ENCODE results near the gene C4orf50. TPM values are rescaled to one million over a fixed set of nuclear protein-coding genes. Genes with fewer than 3 reads are reported as not detected.

C4orf50 gene
- total and polyA plus RNA-seq, 10 of the 15 experiments (the other 5 are each of a cell fraction or from before 2014, with no cell fraction given): 0.04 to 0.09 (median 0.05) TPM; not detected in 3

- no TSS peak for BruUV-seq (replicated peaks)
Observed at GRCh38 chr4:5925419-5926200, 92.6 kb downstream of the C4orf50 start.

More at GRCh38 chr4:5925419-5926200, 92.6 kb downstream of the C4orf50 start:
- no peaks in the 10 kb centered on the region for H3K36me3 ChIP-seq (ENCODE audit: control insufficient read depth in 2 of 2, insufficient read depth in 2 of 2, low read length in 1 of 2)
- H3K9me3 ChIP-seq (replicated peaks; ENCODE audit: control insufficient read depth, insufficient read depth, low read length): no peaks in the 10 kb centered on the region
- intact Hi-C loops (cut with micrococcal nuclease; ENCODE audit: unreplicated experiment): no loop called here
- POLR2A ChIA-PET: no interaction called here
- H3K79me2 ChIP-seq (ENCODE audit: control insufficient read depth, insufficient read depth, low read length): no peaks in the 10 kb centered on the region
- 41% methylated on average over 16 of the region's 16 CpGs for WGBS (ENCODE audit: insufficient coverage, insufficient replicate concordance, low lambda C conversion rate, missing lambda C conversion rate)
- no peak overlapping the region for H3K4me3 ChIP-seq
- SMC1A ChIA-PET (ENCODE audit: uncharacterized antibody, unreplicated experiment): no interaction called here
- H3K27ac ChIP-seq (ENCODE audit: control insufficient read depth, insufficient read depth): no peak overlapping the region
- FAIRE-seq (no peak), ATAC-seq (no peak), DNase-seq (ENCODE audit: low read depth, low spot score) (no peak)
- in situ Hi-C loops (cut with MboI): no loop called here
- H4K20me1 ChIP-seq (ENCODE audit: control insufficient read depth, insufficient read depth): no peaks in the 10 kb centered on the region
- no peak for TF ChIP-seq MTA3 (IDR thresholded peaks at IDR 0.05; ENCODE audit: borderline replicate concordance, low read length)
- no peak for TF ChIP-seq CBX5 (IDR thresholded peaks at IDR 0.05; ENCODE audit: low read depth)
- TF ChIP-seq PML (IDR thresholded peaks at IDR 0.05; ENCODE audit: low read length): no peak
- TF ChIP-seq PAX5 (IDR thresholded peaks at IDR 0.05; ENCODE audit: borderline replicate concordance, low read depth, low read length): no peak
- TF ChIP-seq WRNIP1 (IDR thresholded peaks at IDR 0.05; ENCODE audit: borderline replicate concordance, low read depth, low read length): no peak
- TF ChIP-seq ATF2 (IDR thresholded peaks at IDR 0.05; ENCODE audit: low read length): no peak
- no peak for TF ChIP-seq STAT3 (IDR thresholded peaks at IDR 0.05; ENCODE audit: low read depth, low read length)
- TF ChIP-seq CHD1 (IDR thresholded peaks at IDR 0.05; ENCODE audit: low read depth, low read length): no peak
- no peak for TF ChIP-seq ZNF592 (IDR thresholded peaks at IDR 0.05)
- no peak for TF ChIP-seq BCL3 (IDR thresholded peaks at IDR 0.05; ENCODE audit: borderline replicate concordance, insufficient read depth, low read depth, low read length, poor library complexity, severe bottlenecking)
- no peak overlapping the region for H3K9ac ChIP-seq (ENCODE audit: control insufficient read depth, insufficient read depth, low read length)
- H3K27me3 ChIP-seq (replicated peaks in 1 of 2; ENCODE audit: control insufficient read depth in 2 of 2, insufficient read depth in 2 of 2, low read length in 1 of 2): peaks cover 2 to 3% of the 10 kb centered on the region in 2 experiments; a peak in 3 of 4 replicates
- CTCF ChIA-PET: no interaction called here
- no peak overlapping the region for H2AFZ ChIP-seq (ENCODE audit: control insufficient read depth, low read depth, low read length)
- RAD21 ChIA-PET (ENCODE audit: unreplicated experiment): no interaction called here
- H3K4me2 ChIP-seq (ENCODE audit: control insufficient read depth, insufficient read depth): no peak overlapping the region
- H3K4me1 ChIP-seq (ENCODE audit: control insufficient read depth, insufficient read depth, low read length): no peaks in the 10 kb centered on the region

Measured in GM12878 (cell line).